Fibroblast of mammary gland (primary cell): Measurements from ENCODE around the gene DGCR8.

Experiments
- DNase-seq: peaks from one replicate; pipeline ENCODE4 v3.0.0-alpha.2; 2010; ENCODE audit warnings: low read depth
- H3K4me3 ChIP-seq: 2 replicates; pipeline ENCODE4 v1.5.1; 2011; ENCODE audit warnings: low read depth, mild to moderate bottlenecking, low read length, moderate library complexity; ENCODE audit not compliant: control insufficient read depth
- CTCF ChIP-seq: conservative IDR thresholded peaks from 2 replicates; pipeline ENCODE4 v1.5.1; 2011; ENCODE audit warnings: low read depth, low read length, inconsistent platforms; ENCODE audit not compliant: control insufficient read depth, insufficient read depth

The DGCR8 gene

DNA sequence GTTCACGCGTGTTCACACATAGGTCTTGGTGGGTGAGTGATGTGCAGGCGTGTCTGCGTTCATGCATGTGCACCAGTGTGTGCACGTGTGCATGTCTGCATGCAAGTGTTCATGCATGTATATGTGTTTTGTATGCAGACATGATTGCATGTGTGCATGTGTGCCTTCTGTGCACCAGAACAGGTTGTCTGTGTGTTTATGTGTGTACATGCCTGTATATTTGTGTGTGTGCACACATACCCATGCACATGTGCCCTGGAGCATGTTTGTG lies 56.5 kb downstream of the DGCR8 start:
- no peak for DNase-seq
- no peak overlapping the region for H3K4me3 ChIP-seq
- TF ChIP-seq CTCF: no peak

DNA sequence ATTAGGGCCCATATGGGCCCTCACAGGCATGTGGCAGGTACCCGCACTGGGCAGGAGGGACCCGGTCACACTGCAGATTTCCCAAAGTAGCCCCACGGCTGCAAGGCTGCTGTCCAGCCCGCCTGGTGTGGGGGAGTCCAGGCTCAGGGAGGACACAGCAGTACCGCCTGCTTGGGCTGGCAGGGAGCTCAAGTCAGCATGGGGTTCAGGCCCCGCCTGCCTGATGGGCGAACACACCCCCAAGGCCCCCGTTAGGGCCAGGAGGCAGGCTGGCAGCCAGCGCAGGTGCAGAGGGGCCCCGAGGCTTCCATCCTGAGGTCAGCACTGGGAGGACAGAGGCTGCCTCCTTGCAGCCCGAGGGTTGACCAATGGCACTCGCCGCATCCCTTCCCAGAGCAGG lies 57.1 kb downstream of the DGCR8 start:
- TF ChIP-seq CTCF: no peak

GRCh38 chr22:20137671-20138416 lies 57.8 kb downstream of the DGCR8 start:
- TF ChIP-seq CTCF: no peak
- H3K4me3 ChIP-seq: no peak overlapping the region

More for the DNA sequence above, 57.1 kb downstream of the DGCR8 start:
- no peak overlapping the region for H3K4me3 ChIP-seq
- DNase-seq: no peak

GRCh38 chr22:20138417-20138738 lies 58.3 kb downstream of the DGCR8 start:
- TF ChIP-seq CTCF: no peak
- H3K4me3 ChIP-seq: no peak overlapping the region
- no peak for DNase-seq

More at GRCh38 chr22:20137671-20138416, 57.8 kb downstream of the DGCR8 start:
- DNase-seq: no peak

GRCh38 chr22:20138868-20139267 lies 58.8 kb downstream of the DGCR8 start:
- no peak for TF ChIP-seq CTCF
- H3K4me3 ChIP-seq: no peak overlapping the region
- no peak for DNase-seq

DNA sequence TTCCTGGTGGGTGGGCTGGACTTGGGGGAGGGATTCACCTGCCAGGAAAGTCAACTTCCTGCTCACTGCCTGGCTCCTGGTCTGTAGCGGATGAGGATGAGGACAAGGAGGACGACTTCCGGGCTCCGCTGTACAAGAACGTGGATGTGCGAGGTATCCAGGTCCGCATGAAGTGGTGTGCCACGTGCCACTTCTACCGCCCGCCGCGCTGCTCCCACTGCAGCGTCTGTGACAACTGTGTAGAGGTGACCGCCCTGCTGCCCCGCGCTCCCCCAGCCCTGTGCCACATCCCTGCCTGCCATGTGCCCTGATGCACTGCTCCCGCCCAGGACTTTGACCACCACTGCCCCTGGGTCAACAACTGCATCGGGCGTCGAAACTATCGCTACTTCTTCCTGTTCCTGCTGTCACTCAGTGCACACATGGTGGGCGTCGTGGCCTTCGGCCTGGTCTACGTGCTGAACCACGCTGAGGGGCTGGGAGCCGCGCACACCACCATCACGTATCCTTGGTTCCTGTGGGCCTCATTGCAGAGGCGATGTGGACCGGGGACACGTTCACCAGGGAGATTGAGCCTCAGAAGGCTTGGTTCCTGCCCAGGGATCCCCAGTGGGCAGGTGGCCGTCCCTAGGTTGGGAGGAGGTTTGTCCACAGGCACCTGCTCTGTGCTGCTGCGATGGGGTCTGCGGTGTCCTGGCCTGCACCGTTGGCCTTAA lies 59.5 kb downstream of the DGCR8 start:
- TF ChIP-seq CTCF: no peak
- H3K4me3 ChIP-seq: no peak overlapping the region
- no peak for DNase-seq

GRCh38 chr22:20140107-20140445 lies 60.0 kb downstream of the DGCR8 start:
- TF ChIP-seq CTCF: no peak
- H3K4me3 ChIP-seq: no peak overlapping the region
- no peak for DNase-seq
